Sigmoid colon (tissue), 4 donors: ENCODE data around the gene NMBR.

ENCODE experiments used
- POLR2A ChIP-seq, 2 donors: fragments of 450-650 bp; IDR thresholded peaks; one replicate each; pipeline ENCODE4 v1.6.1; 2016; ENCODE audit warnings: antibody characterized with exemption in 2 of 2, mild to moderate bottlenecking in 2 of 2, moderate library complexity in 2 of 2
- POLR2AphosphoS5 ChIP-seq, 4 donors: sonication (generic); formaldehyde crosslinking; IDR thresholded peaks; one replicate each; pipeline ENCODE4 v1.6.1; 2017; ENCODE audit warnings: antibody characterized with exemption in 4 of 4
- TF ChIP-seq, protein P1 (sequence below), 4 experiments: fragments of 450-650 bp in 3 of 4; fragments of 200-600 bp in 1 of 4; IDR thresholded peaks; one replicate each; pipeline ENCODE4 v1.5.1; 2016 to 2019; ENCODE audit warnings: antibody characterized with exemption in 4 of 4, mild to moderate bottlenecking in 3 of 4, moderate library complexity in 2 of 4

DNA sequence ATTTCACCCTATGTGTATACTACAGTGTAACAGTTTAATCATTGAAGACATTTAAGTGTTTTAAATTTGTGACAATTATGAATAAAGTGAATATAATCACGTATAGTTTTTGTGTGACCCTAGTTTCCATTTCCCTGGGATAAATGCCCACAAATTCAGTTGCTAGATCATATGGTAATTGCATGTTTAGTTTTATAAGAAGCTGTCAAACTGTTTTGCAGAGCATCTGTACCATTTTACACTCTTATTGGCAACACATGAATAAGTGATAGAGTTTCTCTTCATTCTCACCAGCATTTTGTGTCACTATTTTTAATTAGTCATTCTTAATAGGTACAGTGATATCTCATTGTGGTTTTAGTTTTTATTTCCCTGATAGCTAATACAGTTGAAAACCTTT is 7.4 kb upstream of the NMBR start:
- TF ChIP-seq POLR2A (IDR thresholded peaks at IDR 0.05): no peak
- TF ChIP-seq, protein P1, sequence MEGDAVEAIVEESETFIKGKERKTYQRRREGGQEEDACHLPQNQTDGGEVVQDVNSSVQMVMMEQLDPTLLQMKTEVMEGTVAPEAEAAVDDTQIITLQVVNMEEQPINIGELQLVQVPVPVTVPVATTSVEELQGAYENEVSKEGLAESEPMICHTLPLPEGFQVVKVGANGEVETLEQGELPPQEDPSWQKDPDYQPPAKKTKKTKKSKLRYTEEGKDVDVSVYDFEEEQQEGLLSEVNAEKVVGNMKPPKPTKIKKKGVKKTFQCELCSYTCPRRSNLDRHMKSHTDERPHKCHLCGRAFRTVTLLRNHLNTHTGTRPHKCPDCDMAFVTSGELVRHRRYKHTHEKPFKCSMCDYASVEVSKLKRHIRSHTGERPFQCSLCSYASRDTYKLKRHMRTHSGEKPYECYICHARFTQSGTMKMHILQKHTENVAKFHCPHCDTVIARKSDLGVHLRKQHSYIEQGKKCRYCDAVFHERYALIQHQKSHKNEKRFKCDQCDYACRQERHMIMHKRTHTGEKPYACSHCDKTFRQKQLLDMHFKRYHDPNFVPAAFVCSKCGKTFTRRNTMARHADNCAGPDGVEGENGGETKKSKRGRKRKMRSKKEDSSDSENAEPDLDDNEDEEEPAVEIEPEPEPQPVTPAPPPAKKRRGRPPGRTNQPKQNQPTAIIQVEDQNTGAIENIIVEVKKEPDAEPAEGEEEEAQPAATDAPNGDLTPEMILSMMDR (IDR thresholded peaks at IDR 0.05): no peak
- TF ChIP-seq POLR2AphosphoS5 (IDR thresholded peaks at IDR 0.05): no peak
